Neuron (in vitro differentiated cells): ENCODE measurements around the gene UROS.

Experiments used
- H2AFZ ChIP-seq: one replicate; pipeline ENCODE4 v1.6.1; 2013; ENCODE audit warnings: low read depth, mild to moderate bottlenecking, inconsistent platforms, low read length, moderate library complexity
- H3K27me3 ChIP-seq: one replicate; pipeline ENCODE4 v1.6.1; 2013; ENCODE audit warnings: low read length; ENCODE audit not compliant: insufficient read depth
- H3K36me3 ChIP-seq: one replicate; pipeline ENCODE4 v1.6.1; 2013; ENCODE audit warnings: low read length; ENCODE audit not compliant: insufficient read depth
- H3K4me1 ChIP-seq: one replicate; pipeline ENCODE4 v1.6.1; 2013; ENCODE audit warnings: low read length; ENCODE audit not compliant: insufficient read depth
- H3K4me3 ChIP-seq: 2 replicates; pipeline ENCODE4 v1.5.1; 2013; ENCODE audit warnings: mild to moderate bottlenecking, low read length, moderate library complexity
- H3K9me3 ChIP-seq: one replicate; pipeline ENCODE4 v1.6.1; 2013; ENCODE audit warnings: low read length

The UROS gene

GRCh38 chr10:125757742-125758141, 65.3 kb downstream of the UROS start:
- peaks cover 68% of the 10 kb centered on the region for H3K36me3 ChIP-seq
- no peak overlapping the region for H2AFZ ChIP-seq
- H3K4me1 ChIP-seq: peaks cover 27% of the 10 kb centered on the region
- peaks cover 9% of the 10 kb centered on the region for H3K9me3 ChIP-seq
- H3K27me3 ChIP-seq: no peaks in the 10 kb centered on the region
- H3K4me3 ChIP-seq: no peak overlapping the region

GRCh38 chr10:125756853-125757487, 66.1 kb downstream of the UROS start:
- Histone ChIP-seq H3K27me3 (no peaks in the 10 kb centered on the region), H3K36me3 (peaks cover 72% of the 10 kb centered on the region), H2AFZ (no peak overlapping the region), H3K9me3 (peaks cover 9% of the 10 kb centered on the region), H3K4me1 (peaks cover 19% of the 10 kb centered on the region), H3K4me3 (no peak overlapping the region)

GRCh38 chr10:125756196-125756595, 66.9 kb downstream of the UROS start:
- Histone ChIP-seq H3K4me3 (no peak overlapping the region), H3K36me3 (peaks cover 77% of the 10 kb centered on the region), H3K4me1 (peaks cover 12% of the 10 kb centered on the region), H3K9me3 (peaks cover 9% of the 10 kb centered on the region), H3K27me3 (no peaks in the 10 kb centered on the region), H2AFZ (no peak overlapping the region)

- H3K9me3 ChIP-seq: peaks cover 2% of the 10 kb centered on the region
- no peaks in the 10 kb centered on the region for H3K4me1 ChIP-seq
- no peak overlapping the region for H2AFZ ChIP-seq
- H3K36me3 ChIP-seq: peaks cover 91% of the 10 kb centered on the region
- H3K4me3 ChIP-seq: no peak overlapping the region
- no peaks in the 10 kb centered on the region for H3K27me3 ChIP-seq
These were observed 75.6 kb downstream of the UROS start for GRCh38 chr10:125747417-125747816.

- Histone ChIP-seq H3K4me3 (no peak overlapping the region), H3K36me3 (peaks cover 86% of the 10 kb centered on the region)
These were observed 78.1 kb downstream of the UROS start for GRCh38 chr10:125744909-125745308.

GRCh38 chr10:125742465-125742864, 80.6 kb downstream of the UROS start:
- Histone ChIP-seq H3K27me3 (no peaks in the 10 kb centered on the region), H2AFZ (no peak overlapping the region), H3K4me3 (no peak overlapping the region), H3K4me1 (peaks cover 21% of the 10 kb centered on the region), H3K36me3 (peaks cover 84% of the 10 kb centered on the region), H3K9me3 (peaks cover 2% of the 10 kb centered on the region)

More at GRCh38 chr10:125744909-125745308, 78.1 kb downstream of the UROS start:
- peaks cover 2% of the 10 kb centered on the region for H3K9me3 ChIP-seq
- H3K27me3 ChIP-seq: no peaks in the 10 kb centered on the region
- no peaks in the 10 kb centered on the region for H3K4me1 ChIP-seq
- H2AFZ ChIP-seq: no peak overlapping the region

GRCh38 chr10:125739994-125740679, 82.9 kb downstream of the UROS start:
- no peak overlapping the region for H3K4me3 ChIP-seq
- no peak overlapping the region for H2AFZ ChIP-seq
- peaks cover 84% of the 10 kb centered on the region for H3K36me3 ChIP-seq

More at GRCh38 chr10:125739994-125740679, 82.9 kb downstream of the UROS start:
- H3K27me3 ChIP-seq: no peaks in the 10 kb centered on the region
- no peaks in the 10 kb centered on the region for H3K9me3 ChIP-seq
- H3K4me1 ChIP-seq: peaks cover 27% of the 10 kb centered on the region
